HuH-7 (cell line): ENCODE measurements around the gene TMEM225B.
"Not testable (repeated sequence)": the region's sequence is repeated elsewhere in the genome, so short reads cannot be mapped to it uniquely, and the experiment has no call there.

Experiments
- DNase-seq: peaks from one replicate; pipeline ENCODE4 v3.0.0; 2011; ENCODE audit warnings: low spot score

TMEM225B gene

DNA sequence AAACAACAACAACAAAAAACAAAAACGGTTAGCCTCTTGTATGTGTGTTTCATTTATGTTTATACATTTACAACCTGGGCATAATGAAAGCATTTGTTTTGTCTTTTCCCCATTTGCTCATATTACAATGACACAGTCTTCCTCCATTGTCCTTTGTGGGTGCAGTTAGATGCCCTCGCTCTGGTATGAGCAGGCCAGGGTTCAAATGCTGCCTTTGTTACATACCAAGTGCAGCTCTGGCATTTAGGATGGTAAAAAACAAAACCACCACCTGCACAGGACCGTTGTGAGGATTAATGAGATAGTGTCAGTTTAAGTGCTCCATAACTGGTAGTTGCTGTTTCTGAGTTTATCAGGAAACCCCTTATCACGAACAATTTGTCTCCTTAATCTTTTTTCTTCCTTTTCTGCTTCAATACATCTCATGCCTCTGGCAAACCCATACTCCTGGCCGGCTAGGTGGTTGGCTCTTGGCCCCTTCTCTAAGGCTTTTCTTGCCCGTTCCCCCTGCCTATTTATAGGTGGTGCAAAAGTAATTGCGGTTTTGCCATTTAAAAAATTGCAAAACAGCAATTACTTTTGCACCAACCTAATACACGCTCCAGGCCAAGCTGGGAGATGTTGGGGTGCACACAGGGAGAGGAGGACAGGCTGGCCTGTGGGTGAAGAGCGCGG, 18.6 kb upstream of the TMEM225B start:
- DNase-seq = no peak

DNA sequence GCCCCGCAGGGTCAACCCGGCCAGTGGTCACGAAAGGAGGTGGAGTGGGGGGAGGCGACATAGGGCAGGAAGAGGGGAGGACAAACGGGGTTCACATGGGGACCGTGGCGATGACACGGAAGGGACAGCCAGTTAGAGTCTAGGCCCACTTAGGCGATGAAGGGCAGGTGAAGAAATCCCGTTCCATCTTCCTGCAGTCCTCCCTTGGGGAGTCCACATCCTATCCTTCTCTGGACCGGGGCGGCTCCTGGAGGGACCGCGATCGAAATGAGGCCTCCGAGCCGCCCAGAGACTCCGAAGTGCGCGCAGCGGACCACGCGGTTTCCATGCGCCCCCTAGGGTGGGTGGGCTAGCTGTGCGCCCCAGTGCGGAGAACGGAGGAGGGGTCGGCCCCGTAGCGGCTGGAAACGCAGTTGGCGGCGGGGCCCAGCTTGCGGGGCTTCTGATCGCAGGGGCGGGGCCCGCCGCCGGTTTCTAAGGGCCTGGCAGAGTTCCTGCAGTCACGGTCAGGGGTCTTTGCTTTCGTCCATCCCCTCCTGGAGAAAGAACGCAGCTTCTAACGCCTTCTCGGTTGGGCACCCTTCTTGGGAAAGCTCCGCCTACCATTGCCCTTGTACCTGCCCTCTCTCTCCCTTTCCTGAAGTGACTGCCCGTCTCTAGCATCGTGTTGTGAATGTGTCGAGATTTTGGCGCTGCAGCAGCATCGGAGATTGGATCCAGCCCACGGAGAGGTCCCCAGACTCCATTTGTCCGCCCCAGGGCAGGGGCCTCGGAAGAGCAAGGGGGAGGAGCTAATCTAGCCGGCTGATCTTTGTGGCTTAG, 17.9 kb upstream of the TMEM225B start:
- DNase-seq = peak; percentile 34

DNA sequence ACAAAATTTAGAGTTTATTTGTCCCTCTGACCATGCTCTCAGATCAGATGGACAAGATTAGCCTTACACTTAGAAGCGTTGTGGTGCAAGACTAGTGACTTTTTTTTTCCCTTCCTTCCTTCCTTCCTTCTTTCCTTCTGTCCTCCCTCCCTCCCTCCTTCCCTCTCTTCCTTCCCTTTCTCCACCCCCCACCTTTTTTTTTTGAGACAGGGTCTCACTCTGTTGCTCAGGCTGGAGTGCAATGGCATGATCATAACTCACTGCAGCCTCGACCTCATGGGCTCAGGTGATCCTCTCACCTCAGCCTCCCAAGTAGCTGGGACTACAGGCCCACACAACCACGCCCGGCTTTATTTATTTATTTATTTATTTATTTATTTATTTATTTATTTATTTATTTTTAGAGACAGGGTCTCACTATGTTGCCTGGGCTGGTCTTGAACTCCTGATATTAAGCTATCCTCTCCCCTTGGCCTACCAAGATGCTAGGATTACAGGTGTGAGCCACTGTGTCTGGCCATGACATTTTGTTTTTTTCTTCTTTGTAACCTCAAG, 17.2 kb upstream of the TMEM225B start:
- not testable (repeated sequence) for DNase-seq

DNA sequence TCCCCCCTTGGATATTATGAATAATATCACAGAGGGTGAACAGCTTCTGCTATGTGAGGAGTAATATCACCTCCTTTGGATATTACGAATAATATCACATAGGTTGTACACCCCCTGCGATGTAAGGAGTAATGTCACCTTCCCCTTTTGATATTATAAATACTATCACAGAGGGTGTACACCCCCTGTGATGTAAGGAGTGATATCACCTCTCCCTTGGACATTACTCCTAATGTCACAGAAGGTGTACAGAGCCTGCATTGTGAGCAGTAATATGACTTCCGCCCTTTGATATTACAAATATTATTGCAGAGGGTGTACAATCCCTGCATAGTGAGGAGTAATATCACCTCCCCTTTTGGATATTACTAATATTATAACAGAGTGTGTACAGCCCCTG, 9.2 kb upstream of the TMEM225B start:
- no peak for DNase-seq

DNA sequence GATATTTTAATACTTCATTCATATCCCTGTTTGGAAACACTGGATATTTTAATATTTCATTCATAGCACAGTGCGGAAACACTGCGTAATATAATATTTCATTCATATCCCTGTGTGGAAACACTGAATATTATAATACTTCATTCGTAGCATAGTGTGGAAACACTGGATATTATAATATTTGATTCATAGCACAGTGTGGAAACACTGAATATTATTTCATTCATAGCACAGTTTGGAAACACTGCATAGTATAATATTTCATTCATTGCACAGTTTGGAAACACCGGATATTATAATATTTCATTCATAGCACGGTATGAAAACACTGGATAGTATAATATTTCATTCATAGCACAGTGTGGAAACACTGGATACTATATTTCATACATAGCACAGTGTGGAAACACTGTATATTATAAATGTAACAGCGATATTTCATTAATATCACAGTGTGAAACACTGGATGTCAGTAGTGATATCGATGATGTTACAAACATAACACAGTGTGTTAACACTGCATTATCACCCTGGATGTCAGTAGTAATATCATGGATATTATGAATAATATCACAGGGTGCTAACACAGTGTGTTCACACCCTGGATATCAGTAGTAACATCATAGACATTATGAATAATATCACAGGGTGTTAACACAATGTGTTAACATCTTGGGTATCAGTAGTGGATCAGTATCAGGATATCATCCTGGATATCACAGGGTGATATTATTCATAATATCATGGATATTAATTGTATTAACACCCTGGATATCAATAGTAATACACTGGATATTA, 2.9 kb upstream of the TMEM225B start:
- DNase-seq = no peak

DNA sequence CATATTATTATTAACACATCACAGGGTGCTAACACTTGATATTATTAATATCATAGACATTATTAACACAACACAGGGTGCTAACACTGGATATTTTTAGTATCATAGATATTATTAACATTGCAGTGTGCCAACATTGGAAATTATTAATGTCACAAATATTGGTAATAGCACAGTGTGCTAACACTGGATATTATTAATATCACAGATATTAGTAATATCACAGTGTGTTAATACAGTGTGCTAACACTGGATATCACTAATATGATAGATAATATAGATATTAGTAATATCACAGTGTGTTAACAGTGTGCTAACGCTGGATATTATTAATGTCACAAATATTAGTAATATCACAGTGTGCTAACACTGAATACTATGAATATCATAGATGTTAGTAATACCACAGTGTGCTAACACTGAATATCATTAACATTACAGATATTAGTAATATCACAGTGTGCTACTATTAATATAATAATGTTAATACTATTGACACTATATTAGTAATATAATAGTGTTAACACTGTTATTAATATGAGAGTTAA, 1.6 kb upstream of the TMEM225B start:
- no peak for DNase-seq

DNA sequence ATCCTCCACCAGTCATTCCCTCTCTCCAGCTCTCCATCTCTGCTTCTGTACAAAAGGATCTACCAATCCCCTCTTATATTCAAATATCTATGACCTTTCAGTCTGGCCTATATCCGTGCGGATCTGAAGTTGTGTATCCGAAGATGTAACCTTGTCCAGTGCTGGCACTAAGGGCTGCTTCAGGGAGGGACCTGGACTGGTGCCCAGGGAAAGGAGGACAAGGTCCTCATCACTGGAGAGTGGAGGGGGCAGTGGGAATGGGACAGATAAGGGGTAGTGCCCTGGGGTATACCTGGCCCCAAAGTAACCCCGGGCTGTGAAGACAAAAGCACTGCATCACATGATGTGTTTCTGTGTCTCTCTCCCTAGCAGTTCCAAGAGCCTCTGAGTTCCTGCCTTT, 1.8 kb downstream of the TMEM225B start:
- no peak for DNase-seq

DNA sequence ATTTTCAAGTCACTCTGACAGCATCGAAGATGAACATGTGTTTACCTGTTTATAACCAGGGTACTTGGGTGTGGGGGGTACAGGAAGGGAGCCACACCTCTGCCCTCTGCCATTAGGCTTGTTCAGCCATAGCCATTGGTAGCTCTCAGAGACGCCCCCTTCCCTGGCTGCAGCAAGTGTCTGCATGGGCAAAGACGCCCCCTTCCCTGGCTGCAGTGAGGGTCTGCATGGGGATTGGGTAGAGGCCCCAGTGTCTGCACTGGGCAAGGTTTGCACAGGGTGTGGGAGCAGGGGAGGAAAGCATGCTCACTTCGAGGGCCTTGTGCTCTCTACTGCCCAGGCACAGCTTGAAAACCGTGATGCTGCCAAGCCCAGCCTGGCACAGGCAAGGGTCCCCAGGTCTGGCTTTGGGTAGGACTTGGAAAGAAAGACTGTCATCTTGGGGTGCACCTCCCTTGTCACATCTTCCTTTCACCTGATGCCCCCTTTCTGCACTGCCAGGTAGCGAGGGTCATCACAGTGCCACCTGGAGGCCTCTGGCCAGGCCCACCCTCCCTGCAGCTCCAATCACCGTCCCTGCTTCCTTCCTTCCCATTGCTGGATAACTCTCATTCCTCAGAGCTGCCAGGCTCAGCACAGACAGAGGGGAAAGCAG, 3.7 kb downstream of the TMEM225B start:
- no peak for DNase-seq

DNA sequence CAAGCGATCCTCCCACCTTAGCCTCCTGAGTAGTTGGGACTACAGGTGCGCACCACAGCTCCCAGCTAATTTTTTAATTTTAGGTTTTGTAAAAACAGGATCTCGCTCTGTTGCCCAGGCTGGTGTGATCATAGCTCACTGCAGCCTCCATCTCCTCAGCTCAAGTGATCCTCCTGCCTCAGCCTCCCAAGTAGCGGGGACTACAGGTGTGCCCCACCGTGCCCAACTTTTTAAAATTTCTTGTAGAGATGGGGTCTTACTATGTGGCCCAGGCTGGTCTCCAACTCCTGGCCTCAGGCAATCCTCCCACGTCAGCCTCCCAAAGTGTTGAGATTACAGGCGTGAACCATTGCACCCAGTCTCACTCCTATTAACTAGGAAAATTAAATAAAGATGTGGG, 7.5 kb downstream of the TMEM225B start:
- DNase-seq = no peak

DNA sequence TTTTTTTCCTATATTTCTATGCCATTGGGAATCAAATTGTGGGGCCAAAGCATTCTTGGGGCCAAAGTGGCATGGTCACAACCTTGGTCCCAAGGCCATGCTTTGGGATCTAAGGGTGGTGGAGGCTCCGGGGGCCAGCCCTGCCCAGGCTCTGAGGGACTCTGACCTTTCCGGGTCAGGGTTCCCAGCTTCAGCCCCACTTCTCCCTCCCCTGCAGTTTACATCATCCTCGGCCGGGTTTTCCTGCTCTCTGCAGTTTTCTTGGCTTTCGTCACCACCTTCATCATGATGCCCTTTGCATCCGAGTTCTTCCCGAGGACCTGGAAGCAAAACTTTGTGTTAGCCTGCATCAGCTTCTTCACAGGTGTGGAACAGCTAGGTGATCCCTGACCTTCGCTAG, 8.5 kb downstream of the TMEM225B start:
- no peak for DNase-seq

DNA sequence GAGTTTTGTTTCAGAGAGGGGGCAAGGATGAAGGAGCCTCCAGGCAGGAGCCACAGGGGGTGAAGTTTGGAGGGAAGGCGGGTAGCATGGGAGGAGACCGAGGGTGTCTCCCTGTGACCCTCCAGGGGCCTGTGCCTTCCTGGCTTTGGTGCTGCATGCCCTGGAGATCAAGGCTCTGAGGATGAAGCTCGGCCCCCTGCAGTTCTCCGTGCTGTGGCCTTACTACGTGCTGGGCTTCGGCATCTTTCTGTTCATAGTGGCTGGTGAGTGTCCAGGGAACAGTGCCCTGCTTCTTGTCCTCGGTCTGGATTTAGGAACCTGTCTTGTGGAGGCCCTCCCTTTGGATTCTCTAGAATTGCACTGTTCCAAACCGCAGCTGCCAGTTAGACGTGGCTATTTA, 9.5 kb downstream of the TMEM225B start:
- DNase-seq = no peak

DNA sequence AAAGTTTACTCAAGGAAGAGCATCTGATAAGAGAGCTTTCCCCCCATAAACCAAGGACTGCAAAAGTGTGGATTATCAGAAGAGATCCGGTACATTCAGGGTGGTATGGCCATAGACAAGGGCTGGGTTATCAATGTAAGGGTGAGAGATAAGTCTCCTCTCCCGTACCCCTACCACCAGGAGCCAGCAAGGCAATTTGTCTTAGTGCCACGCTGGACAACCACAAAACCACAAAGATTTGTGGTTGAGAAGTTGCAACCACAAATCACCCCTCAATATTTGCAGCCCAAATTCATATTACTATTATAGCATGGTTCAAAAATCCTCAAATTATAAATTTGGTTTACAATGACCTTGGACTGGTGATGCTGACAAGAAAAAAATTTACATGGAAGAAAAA, 16.4 kb downstream of the TMEM225B start:
- DNase-seq = no peak

DNA sequence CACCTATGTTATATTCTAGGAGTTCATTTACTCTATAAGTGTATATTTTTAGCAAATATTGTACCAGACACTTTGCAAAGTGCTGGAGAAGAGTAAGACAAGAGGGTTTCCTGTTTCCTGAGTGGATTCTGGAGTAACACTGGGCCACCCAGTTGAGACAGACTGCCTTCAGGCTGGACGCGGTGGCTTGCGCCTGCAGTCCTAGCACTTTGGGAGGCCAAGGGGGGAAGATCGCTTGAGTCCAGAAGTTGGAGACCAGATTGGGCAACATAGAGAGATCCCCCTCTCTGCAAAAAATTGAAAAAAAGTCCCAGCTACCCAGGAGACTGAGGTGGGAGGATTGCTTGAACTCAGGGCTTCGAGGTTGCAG, 17.9 kb downstream of the TMEM225B start:
- no peak for DNase-seq

DNA sequence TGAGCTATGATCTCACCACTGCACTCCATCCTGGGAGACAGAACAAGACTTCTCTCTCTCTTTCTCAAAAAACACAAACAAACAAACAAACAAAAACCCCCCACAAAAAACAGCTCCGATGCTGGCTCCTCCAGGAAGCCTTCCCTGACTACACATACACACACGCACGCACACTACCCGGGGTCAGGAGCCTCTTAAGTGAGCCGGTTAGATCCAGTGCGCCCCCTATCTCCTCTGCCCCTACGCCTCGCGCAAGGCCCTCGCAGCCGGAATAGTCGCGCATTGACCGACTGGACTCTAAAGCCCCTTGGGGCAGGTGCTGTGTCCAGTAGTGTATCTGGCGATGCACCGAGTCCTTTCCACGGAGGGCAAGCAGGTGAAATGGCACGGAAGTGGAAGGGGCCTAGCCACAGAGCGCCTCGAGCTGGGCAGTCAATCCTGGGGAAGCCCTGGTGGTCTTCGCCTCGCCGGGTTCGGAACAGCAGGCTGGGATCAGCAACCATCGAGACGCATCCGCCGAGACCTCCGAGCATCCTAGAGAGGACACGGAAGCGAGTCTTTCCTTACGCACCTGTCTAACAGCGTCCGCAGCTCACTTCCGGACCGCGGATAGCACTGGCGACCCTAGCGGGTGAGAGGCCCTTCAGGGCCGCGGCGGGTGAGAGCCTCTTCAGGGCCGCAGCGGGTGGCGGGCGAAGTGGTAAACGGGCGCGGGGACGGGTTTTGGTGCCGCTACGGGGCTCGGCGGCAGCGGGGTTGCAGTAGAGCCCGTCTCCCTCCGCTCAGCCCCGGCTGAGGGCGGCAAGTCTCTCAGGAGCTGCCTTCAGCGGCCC, 18.5 kb downstream of the TMEM225B start, which contains the start of gene ZSCAN25:
Gene ZSCAN25, plus strand, starts transcription at position 588 of the 833 bp plus-strand sequence. CDS start 2,661 bp downstream, outside the sequence.
- peak; percentile 94 for DNase-seq

DNA sequence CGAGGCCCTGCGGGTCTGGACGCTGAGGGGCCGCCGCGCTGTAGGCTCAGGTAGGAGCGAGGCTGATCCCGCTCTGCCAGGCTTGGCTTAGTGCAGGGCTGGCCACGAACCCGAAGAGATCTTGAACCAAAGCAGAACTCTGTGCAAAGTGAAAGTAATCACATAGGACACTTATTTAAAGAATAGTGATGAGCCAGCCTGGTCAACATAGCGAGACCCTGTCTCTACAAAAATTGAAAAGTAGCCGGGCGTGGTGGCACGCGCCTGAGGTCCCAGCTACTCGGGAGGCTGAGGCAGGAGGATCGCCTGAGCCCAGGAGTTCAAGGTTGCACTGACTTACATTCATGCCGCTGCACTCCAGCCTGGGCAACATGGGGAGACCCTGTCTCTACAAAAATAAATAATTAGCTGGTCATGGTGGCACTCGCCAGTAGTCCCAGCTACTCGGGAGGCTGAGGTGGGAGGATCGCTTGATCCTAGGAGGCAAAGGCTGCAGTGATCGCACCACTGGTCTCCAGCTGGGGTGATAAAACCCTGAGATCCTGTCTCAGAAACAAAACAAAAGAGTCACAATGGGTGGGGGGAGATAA, 19.2 kb downstream of the TMEM225B start:
- DNase-seq = peak; percentile 39

DNA sequence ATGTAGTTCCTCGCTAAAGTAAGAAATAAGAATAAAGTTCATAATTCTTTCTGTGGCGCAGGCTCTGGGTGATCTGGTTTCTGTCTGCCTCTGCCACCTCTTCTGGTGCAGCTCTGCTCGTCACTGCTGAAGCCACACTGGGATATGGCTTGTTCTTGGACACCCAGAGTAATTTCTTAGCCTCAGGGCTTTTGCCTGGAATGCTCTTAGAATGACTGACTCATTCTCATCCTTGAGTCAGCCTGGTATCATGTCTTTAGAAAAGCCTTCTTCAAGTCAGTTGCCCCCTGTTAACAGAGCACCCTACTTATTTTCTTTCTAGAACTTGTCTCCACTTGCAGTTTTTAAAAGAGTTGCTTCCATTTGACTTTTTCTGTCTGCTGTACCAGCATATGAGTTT, 20.7 kb downstream of the TMEM225B start:
- DNase-seq = no peak

DNA sequence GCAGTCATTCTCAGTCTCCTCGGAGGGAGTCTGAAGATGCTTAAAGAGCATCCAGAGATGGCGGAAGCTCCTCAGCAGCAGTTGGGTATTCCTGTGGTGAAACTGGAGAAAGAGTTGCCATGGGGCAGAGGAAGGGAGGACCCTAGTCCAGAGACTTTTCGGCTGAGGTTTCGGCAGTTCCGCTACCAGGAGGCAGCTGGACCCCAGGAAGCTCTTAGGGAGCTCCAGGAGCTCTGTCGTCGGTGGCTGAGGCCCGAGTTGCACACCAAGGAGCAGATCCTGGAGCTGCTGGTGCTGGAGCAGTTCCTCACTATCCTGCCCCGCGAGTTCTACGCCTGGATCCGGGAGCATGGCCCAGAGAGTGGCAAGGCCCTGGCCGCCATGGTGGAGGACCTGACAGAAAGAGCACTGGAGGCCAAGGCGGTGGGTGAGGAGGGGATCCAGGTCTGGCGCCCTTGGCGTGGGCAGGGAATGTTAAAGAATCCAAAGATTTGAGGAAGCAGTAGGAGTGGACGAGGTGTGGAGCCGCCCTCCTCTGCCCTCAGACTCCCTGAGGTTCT, 21.6 kb downstream of the TMEM225B start:
- DNase-seq = no peak

DNA sequence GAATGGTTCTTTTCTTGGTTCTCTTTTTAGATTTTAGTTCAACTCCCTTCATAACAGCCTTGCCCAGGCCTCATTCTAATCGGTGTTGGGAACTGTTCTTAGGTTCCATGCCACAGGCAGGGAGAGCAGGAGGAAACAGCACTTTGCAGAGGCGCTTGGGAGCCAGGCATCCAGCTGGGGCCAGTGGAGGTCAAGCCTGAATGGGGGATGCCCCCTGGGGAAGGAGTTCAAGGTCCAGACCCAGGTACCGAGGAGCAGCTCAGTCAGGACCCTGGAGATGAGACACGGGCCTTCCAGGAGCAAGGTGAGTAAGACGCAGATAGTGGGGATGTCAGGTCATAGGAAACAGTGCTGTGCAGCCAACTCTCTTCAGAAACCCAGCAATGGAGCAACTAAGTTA, 23.2 kb downstream of the TMEM225B start:
- DNase-seq = no peak

DNA sequence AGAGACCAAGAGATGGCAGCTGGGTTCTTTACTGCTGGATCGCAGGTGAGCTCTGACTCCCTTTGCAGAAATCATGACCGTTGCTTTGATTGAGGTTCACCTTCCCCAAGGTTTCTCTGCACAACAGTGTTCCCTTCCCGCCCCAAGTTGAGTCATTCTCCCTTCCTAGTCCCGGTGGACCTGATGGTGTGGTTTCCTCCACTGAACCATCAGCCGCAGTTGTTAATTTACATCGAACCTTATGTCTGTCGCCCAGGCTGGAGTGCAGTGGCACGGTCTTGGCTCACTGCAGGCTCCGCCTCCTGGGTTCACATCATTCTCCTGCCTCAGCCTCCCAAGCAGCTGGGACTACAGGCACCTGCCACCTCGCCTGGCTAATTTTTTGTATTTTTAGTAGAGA, 24.5 kb downstream of the TMEM225B start:
- DNase-seq = no peak

DNA sequence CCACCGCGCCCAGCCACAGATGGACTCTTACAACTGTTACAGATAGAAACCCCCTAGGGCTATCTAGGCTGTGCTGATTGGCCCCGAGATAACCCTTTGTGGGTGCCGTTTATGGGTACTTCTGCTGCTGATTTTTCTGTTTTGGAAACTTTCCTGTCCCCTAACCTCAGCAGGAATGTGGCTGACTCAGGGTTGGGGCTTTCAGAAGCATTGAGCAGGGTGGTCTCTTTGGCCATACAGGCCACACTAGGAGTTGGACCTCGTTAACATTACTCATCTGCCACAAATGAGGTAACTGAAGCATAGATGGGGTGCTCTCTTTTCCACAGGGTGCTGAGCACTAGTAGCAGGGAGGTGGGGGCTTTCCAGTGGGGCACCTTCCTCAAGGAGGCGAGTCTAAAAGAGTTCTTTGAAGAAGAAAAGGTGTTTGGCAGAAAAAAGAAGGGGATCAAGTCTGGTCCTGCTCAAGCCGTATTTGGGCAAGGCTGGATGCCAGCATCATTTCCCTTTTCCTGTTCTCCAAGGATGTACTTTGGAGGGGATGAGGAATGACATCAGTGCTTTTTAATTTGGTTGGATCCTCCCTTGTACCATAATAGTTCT, 25.1 kb downstream of the TMEM225B start:
- no peak for DNase-seq
